Panc1 (cell line): ENCODE results near the gene DNAJB5.

ENCODE experiments used
- SIN3A ChIP-seq: IDR thresholded peaks from 2 replicates; pipeline ENCODE4 v1.6.1; 2012; ENCODE audit warnings: low read depth, mild to moderate bottlenecking, low read length, moderate library complexity, borderline replicate concordance; ENCODE audit not compliant: insufficient read depth
- TF ChIP-seq, protein P1 (sequence below): fragments of 450-650 bp; IDR thresholded peaks from 2 replicates; pipeline ENCODE4 v1.5.1; 2017; ENCODE audit warnings: mild to moderate bottlenecking

DNA sequence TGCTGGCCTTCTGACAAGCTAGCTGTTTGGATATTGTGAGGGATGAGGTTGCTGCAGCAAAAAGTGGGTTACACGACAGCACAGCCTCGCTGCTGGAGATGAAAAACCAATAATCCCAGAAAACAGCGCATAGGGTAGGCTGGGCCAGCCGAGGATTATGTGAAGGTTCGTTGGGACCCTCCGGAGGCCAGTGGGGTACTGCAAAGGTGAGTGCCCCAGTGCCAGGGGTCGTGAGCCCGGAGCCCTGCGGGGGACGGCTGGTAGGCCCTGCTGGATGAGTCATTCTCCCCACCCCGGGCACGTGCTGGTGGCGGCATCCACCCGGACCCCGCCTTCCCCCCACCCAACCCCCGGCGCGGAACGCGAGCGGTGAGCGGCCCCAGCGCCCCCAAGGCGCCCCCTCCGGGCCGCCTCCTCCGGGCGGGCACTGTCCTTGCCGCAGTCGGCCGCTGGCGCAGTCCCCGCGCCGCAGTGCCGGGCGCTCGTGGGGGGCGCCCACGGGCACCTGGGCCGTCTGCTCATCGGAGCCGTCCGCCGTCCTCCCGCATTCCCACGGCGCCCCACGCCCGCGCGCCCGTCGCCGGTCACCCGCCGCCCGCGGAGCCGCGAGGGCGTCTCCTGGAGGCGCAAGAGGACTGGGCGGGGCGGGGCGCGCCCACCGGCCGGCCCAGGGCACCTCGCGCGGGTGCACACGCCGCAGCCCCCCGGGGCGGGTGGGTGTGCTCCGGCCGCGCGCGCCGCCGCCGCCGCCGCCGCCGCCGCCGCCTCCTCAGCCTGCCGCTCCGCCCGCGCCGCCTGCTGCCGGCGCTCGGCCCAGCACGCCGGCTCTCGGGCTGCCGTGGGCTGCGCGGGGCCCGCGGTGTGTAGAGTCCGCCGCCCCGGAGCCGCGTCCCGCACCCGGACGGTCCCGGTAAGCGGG, 31.8 kb upstream of the DNAJB5 start, which contains the start of gene PHF24:
- TF ChIP-seq, protein P1, sequence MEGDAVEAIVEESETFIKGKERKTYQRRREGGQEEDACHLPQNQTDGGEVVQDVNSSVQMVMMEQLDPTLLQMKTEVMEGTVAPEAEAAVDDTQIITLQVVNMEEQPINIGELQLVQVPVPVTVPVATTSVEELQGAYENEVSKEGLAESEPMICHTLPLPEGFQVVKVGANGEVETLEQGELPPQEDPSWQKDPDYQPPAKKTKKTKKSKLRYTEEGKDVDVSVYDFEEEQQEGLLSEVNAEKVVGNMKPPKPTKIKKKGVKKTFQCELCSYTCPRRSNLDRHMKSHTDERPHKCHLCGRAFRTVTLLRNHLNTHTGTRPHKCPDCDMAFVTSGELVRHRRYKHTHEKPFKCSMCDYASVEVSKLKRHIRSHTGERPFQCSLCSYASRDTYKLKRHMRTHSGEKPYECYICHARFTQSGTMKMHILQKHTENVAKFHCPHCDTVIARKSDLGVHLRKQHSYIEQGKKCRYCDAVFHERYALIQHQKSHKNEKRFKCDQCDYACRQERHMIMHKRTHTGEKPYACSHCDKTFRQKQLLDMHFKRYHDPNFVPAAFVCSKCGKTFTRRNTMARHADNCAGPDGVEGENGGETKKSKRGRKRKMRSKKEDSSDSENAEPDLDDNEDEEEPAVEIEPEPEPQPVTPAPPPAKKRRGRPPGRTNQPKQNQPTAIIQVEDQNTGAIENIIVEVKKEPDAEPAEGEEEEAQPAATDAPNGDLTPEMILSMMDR, result peak; percentile 67
- TF ChIP-seq SIN3A, result no peak
